ENCODE data around the gene SSBP3.

- TF ChIP-seq CTCF (IDR thresholded peaks at IDR 0.05) (no peak), POLR2AphosphoS5 (IDR thresholded peaks at IDR 0.05) (no peak)
These were observed 1.9 kb downstream of the SSBP3 start for GRCh38 chr1:54404263-54404662.

All from suprapubic skin (tissue), 3 donors.